Stomach (tissue), 4 donors: ENCODE data around the gene MIS18BP1.

Experiments used
- CTCF ChIP-seq, 7 experiments: fragments of 450-650 bp in 4 of 7; fragments of 200-600 bp in 3 of 7; sonication (generic) in 3 of 7; IDR thresholded peaks; one replicate each; pipeline ENCODE4 v1.5.1; 2016 to 2019; ENCODE audit warnings: antibody characterized with exemption in 7 of 7, control low read depth in 2 of 7, mild to moderate bottlenecking in 1 of 7
- POLR2A ChIP-seq, 4 donors: fragments of 450-650 bp; IDR thresholded peaks; one replicate each; pipeline ENCODE4 v1.6.1; 2016; ENCODE audit warnings: antibody characterized with exemption in 4 of 4, control low read depth in 2 of 4, mild to moderate bottlenecking in 1 of 4, moderate library complexity in 1 of 4
- POLR2AphosphoS5 ChIP-seq, 3 donors: sonication (generic); formaldehyde crosslinking; IDR thresholded peaks; one replicate each; pipeline ENCODE4 v1.6.1; 2016; ENCODE audit warnings: antibody characterized with exemption in 3 of 3

GRCh38 chr14:45246691-45247090, 6.3 kb downstream of the MIS18BP1 start:
- TF ChIP-seq POLR2A (IDR thresholded peaks at IDR 0.05) (no peak), CTCF (IDR thresholded peaks at IDR 0.05) (no peak), POLR2AphosphoS5 (IDR thresholded peaks at IDR 0.05) (no peak)
